ENCODE measurements around the gene BCAS3.

BCAS3 gene

DNA sequence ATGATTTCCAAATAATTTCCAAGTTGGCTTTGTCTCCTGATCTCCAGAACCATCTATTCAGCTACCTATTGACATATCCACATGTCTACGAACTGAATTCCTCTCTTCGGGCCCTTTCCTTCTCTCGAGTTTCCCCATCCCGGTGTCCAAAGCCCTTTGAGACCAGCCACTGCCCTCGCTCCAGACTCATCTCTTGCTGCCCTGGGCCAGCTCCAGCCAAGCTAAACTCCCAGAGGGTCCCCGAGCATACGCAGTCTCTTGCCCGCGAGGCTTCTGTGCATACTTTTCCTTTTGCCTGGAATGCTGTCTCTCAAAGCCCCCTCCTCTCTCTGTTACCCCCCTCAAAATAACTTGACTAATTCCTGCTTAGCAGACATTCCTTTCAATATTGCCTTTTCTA is 694.8 kb downstream of the BCAS3 start:
- no peak for DNase-seq (ENCODE audit: low read depth in 2 of 2, low spot score in 1 of 2)

DNA sequence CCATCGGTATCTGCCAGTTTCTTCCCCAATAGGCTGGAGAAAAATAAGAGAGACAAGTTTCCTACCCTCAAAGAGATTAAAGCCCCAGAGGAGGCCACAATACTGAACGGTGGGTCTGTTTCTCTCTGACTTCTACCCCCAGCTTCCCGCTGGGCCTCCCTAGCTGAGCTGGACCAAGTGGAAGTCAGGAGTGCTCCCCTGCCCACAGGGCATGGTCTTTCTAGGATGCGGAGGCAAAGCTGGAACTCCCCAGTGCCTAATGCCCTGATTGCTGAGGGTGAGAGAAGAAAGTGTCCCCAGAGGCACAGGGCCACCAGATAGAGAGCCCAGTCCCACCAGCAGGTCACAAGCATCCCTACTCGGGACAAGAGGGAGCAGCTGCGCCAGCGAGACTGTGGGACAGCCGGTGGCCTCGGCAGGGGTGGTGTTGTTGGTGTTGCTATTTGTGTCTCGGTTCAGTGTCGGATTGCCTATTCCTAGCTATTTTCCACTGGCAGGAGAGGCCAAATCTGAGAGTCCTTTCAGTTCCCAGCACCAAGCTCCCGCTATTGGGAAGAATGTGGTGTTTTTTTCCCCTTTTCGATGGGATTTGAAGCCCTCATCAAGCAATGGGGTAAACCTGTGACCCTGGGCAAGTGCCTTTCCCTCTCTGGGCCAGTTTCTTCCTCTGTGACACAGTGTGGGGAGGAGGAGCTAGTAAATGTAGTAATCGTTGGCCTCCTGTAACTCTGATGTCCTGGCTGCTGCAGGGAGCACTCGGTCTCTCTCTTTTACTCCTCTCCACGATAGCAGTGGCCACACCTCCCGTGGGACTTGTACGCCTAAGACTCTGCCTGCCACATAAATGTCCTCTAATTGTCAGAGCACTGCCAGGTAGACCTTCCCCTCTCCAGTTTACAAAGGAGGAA is 699.5 kb downstream of the BCAS3 start:
- DNase-seq (ENCODE audit: low read depth in 2 of 2, low spot score in 1 of 2) = no peak

DNA sequence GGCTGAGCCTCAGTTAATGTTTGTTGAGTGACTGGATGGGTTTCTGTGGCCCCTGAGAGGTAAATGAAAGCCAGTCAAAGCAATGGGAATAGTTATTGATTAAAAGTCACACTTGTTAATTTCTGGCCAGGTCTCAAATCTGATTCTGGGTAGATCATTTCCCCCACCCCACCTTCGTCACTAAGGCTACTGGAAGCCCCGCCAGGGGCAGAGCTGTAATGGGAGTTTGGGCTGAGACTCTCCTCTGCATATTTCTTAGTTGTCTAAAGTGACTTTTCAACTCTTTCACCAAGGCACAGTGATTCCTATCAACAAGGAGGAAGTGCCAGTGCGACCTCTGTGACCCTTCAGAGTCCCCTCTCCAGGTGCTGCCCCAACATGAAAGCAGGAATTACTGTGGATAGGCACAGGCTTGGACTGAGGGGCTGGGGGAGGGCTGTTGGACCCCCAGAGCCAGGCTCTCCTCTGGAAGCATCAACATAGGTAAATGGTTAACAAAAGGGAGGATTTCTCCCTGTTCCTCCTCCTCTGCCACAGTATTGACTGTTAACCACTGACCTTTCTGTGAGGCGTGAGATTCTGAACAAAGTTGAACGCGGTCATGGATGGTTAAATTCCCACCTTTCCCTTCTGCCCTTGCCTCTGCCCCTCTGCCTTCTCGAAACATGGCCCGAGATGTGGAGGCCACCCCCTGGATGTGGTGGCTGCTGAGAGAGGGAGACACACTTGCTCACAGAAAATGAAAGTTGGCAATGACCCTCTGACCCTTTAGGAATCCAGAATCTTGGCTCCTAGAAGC is 701.2 kb downstream of the BCAS3 start:
- no peak for DNase-seq (ENCODE audit: low read depth in 2 of 2, low spot score in 1 of 2)

DNA sequence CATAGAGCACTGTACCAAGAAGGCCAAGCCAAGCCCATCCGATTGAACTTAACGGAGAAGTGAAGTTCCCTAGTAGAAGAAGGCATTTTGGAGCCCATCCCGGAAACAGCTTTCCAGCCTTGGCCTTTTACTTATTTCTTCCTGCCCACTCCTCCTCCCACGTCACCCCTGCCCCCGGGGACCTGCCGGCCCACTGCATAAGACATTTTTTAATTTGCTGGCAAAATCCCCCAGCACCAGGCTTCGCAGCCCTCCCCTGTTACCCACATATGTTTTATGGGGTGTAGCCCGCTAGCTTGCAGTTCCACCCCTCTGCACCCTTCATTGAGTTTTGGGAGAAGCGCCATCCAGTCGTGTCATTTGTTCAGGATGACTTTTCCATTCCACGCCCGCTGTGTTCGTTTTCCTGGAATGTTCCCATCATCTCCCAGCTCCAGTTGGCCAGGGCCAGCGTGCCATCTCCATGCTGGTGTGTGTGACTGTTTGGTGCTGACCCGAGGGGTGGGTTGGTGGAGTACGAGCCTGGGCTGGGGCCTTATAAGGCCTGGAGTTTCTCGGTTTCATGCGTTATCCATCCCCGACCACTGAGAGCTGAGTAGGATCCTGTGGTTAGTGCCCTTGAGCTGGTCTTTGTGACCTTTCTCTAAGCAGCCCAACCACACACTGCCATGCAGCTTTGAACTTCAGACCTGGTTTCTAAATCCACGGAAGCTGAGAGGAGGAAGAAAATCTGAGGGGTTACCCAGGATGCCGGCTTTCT is 702.0 kb downstream of the BCAS3 start:
- no peak for DNase-seq (ENCODE audit: low read depth in 2 of 2, low spot score in 1 of 2)

DNA sequence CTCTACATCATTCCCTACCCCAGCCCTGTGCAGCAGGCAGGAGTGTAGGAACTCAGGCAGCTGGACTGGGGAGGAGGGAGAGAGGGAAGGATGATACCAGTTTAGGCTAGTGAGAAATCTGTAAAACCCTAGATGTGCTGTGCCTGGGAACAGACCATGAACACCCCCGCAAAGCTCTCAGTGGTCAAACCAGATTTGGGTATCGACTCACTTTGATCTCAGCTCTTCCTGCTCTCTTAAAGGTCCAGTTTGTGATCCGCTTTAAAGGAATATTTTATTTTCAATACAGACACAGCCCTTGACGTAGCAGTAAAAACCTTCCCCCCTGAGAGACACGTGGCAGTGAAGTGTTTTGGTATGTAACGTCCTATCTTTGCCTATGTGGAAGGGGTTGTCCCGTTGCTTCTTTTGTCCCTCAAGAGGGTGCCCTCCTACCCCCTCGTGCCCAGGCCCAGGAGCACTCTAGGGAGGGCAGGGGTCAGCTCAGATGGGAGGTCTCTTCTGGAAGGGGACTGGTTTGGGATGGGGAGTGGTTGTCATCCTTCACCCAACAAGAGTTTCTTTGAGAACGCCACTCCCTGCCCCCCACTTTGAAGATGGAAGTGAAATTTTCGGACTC is 702.7 kb downstream of the BCAS3 start:
- no peak for DNase-seq (ENCODE audit: low read depth in 2 of 2, low spot score in 1 of 2)

DNA sequence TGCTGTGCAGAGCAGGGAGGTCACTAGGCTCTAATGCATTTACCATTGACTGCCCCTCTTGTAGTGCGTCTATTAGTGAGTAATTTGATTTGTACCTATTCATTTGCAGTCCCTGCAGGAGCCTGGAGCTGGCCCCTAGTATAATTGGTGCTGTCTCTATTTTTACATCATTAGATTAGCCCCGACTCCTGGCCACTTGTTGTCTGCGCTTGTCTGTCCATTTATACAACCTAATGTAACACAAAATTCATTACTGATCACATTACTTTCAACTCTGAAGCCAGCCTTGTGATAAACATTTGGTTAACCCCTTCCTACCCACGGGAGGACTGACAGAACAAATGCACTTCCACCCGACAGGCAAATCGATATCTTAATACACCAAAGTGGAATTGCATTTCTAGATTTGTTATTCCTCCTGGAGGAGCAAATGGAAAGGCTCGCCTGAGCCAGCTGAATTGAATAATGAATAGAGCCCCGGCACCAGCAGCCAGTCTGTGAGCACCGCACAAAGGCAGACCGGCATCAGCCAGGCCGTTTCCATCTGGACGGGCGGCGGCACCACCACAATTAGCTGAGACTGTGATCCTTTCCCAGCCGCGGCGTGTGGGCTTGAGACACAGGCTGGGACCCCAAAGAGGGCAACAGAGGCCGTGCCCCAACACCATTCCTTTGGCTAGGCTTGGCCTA is 703.3 kb downstream of the BCAS3 start:
- no peak for DNase-seq (ENCODE audit: low read depth in 2 of 2, low spot score in 1 of 2)

DNA sequence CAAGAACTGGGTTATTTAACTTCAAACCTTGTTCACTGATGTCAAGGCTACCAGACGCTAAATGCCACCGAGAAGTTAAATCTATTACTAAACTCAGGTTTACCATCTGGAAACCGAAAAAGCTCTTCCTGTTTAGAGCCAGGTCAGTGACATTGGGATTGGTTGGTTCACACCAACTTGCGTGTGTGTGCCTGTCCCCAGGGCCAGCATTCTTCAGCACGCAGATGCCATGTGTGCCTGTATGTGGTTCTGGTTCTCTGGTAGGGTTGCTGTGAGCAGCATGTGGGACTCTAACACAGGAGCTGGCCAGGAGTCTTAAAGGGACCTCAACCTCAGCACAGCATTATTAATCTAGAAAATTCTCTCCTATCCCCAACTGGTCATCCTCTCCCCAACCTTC is 703.9 kb downstream of the BCAS3 start:
- no peak for DNase-seq (ENCODE audit: low read depth in 2 of 2, low spot score in 1 of 2)

DNA sequence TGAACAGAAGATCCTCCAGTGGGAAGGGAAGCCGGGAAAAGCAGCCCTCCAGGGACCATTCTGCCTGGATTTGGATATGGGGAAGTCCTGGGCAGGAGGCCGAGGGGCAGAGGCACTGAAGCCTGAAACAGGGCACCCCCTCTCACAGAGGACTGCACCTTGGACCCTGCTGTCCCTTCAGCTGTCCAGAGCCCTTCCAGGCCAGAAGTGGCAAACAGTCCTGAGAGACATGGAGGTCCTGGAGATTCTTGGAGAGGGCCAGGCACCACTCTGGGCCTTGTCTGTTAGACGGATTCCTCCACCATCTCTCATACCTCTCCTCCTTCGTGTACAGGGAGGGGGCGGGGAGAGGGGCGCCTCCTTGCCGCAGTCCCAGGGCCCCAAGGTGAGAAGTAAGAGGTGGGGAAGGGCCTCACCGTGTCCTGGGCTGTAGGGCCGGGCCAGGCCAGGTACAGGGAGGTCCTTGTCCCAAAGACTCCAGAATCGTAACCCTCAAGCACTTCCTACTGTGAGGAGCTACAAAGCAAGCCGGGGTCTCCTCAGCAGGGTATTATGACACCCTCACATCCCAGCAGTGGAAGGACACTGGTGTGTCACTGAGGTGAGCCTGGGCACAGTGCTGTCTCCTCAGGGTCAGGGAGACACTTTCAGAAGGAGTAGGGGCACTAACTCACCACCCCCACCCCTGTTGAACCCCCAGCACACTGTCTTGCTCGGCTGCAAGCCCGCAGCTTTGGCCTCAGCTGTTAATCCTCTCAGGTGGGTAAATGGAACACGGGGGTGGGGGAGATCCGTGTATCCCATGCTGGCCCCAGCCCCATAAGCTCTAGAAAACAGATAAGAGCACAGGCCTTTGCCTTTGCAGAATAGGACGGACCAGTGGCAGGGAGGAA is 705.4 kb downstream of the BCAS3 start:
- DNase-seq (ENCODE audit: low read depth in 2 of 2, low spot score in 1 of 2) = no peak

DNA sequence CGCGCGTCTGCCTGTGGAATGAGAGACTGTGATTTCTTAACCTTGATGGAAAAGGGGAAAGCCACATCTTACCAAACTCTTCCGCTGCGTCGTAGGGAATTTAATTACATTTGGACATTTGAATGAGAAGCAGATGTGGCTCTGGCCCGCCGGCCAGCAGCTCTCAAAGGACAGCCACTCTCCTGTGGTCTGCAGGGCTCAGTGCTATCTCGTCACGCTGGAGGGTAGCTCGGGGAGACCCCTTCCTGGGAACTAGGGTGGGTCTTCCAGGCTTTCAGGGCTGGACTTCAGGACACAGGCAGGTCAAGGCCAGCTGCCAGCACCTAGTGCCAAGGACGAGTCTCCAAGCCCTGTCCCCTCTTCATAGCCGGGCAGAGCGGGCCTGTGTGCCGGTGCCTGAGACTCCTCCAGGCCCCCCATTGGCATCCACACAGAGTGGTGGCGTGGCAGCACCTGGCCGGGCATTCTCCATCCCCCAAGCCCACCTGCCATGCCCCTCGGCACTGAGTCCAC is 706.1 kb downstream of the BCAS3 start:
- no peak for DNase-seq (ENCODE audit: low read depth in 2 of 2, low spot score in 1 of 2)

DNA sequence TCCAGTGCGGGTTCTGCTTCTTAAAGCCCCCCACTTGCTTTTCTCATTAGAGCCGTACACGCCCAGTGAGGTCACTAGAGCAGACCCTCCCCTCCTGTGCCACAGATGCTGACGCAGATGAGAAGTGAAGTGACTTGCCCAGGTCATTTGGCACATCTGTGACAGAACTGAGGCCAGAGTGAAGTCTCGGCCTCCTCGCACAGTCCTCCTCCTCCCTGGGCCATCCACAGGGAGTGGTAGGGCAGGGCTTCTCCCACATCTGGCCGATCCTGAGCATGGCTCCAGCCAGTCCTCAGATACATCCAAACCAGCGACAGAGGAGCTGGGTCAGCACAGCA is 706.7 kb downstream of the BCAS3 start:
- DNase-seq (ENCODE audit: low read depth in 2 of 2, low spot score in 1 of 2) = no peak

DNA sequence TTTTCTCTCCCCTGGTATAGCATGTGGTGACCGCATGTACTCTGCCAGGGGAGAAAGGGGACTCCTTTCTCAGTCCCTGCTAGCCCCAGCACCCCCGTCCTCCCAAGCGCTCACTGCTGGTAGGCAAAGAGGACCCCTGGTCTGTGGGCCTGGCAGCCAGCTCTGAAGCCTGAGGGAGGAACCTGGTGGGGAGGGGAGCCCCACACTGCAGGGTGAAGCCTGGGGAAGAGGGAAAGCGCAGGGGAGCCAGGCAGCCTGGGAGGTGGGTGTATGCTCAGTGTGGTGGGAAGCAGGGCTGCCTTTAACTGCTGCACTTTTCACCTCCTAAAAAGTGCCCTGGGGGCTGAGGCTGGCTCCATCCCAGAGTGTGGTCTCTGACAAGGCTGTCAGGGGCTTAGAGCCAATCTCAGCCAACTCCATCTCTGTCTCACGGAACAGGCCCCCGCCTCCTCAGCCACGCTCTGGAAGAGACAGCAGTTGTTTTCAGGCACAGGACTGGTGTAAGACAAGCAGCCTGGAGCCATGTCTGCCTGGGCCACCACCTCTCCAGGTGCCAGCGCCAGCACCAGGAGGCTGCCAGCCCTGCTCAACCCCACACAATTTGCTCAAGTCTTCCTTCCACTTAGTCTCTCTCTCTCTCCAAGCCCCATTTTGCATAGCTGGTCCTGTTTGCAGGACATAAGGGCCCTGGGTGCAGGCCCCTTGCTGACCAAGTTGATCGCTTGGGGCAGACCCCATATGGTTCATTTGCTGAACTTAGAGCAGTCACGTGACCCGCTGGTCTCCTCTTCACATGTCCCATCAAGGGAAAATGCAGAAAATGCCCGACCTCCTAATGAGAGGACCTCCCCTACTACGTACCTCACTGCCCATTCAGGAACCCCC is 707.3 kb downstream of the BCAS3 start:
- DNase-seq (ENCODE audit: low read depth in 2 of 2, low spot score in 1 of 2) = no peak

DNA sequence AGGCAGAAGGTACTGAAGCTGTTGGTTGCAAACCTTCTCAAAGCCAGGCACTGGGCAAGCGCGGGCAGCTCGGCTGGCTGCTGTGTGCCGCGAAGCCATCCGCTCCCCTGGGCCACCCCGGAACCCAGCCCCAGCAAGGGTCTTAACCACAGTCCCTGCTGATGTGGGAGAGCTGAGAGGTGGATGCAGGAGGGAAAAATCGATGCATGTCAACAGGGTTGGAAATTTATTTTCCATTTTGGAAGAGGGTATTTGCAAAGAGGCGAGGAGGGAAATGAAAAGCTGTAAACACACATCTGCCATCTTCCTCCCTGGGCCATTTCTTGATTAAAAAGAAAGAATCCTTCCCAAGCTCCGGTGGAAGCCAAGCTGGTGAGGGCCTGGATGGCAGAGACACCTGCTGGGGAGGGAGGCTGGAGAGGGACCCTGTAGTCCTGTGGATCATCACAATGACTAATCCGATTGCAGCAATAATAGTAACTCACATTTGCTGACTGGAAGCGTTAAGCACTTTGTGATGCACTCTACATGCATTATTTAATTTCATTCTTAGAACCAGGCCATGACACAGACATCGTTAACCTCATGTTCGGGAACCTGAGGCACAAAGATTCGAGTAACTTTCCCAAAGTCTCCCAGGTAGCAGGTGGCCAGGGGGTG is 708.1 kb downstream of the BCAS3 start:
- no peak for DNase-seq (ENCODE audit: low read depth in 2 of 2, low spot score in 1 of 2)

DNA sequence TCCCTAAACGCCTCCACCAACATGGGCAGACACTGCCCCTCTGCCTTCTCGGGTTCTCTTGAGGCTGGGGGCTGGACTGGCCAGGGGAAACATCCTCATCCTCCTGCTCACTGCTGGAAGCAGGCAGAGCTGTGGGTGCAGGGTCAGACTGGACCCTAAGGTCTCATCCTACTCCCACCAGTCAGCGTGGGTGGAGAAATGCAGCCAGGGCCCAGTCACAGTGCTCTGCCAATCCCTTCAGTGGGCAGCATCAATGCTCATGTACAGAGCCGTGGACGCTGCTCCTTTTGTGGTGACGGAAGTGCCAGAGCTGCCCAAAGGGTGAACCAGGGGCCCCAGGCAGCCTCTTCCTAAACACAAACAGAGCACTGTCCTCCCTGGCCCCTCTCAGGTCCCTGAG is 708.6 kb downstream of the BCAS3 start:
- no peak for DNase-seq (ENCODE audit: low read depth in 2 of 2, low spot score in 1 of 2)

DNA sequence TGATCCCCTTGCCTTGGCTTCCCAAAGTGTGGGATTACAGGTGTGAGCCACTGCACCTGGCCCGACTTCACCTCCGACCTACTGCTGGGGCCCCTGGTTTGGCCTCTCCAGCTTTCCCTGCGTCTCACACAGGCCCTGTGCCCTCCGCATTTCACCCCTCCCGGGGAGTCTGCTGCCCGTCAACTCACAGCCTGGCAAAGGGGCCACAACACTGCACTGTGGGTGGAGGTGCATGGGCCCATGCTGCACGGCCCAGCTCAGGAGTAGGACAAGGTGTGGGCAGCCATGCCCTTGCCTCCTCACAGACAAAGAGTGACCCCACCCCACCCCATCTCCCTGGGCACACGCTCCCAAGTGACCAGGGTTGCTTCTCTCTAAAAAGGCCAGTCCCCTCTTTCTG is 709.4 kb downstream of the BCAS3 start:
- no peak for DNase-seq (ENCODE audit: low read depth in 2 of 2, low spot score in 1 of 2)

DNA sequence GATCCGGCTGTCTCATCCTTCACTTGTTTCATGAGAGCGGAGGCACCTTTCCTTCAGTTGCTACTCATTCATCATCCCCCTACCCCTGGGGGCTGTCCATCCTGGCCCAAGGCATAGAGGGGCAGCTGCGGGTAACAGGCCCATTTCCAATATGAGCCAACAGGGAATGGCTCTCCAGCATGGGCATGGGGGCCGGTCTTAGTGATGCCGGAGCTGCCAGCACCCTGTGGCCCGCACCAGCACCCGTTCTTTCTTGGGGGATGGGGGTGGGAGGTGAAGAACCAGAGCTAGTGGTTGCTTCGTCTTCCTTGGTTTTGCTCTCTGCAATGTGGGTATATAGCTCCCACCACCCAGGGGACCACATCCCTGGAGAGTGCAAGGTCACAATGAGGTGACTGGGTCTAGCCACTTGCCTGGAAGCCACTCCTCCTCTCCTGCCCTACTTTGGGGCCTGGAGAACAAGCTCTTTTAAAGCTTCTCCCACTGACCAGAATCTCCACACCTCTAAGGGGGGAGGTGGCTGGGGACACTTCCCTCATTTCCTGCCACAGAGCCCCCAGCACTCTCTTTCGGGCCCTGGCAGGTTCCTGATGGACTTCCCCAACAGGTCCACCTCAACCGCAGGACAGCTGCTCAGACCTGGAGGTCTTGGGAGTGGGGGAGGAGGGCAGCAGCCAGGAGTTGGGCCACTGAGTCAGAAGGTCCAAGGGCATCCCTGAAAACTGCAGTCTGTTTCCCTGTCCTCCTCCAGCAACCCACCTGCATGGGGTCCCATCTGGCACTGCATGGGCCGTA is 710.1 kb downstream of the BCAS3 start:
- no peak for DNase-seq (ENCODE audit: low read depth in 2 of 2, low spot score in 1 of 2)

DNA sequence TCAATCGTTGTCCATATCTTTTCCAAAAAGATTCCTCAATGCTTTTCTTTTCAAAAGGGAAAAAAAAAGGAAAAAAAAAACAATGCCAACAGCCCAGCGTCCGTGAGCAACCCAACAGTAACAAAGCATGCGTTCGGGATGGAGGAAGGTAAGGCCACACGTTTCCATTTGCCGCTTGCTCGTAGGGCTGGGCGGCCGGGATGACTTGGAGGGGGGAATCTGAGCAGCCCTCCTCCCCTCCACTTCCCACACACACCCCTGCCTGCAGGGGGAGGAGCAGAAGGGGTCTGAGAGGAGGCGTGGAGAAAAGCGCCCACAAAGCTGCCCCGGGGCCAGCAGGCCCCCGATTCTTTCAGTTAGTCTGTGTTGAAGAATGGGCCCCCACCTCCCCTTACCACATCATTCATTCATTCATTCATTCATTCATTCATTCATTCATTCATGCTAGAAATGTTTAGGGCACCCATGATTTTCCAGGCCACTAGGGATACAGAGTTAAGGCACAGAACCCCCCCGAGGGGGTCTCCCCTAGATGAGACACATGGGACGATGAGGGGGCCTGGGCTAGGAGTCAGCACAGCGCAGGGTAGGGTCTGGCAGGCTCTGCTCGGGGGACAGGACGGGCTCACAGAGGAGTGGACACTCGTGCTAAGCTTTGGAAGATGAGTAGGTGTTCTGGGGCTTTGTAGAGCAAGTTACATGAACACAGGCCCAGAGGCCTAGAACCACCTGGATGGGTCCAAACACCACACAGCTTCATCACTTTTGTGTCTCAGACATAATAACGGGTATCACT is 711.1 kb downstream of the BCAS3 start:
- DNase-seq (ENCODE audit: low read depth in 2 of 2, low spot score in 1 of 2) = no peak

Measured in stimulated activated CD8-positive, alpha-beta memory T cell treated with anti-CD3 and anti-CD28 coated beads, Interleukin-4, amount 100 ng/mL, for 1 hour (primary cell).